Measurements from ENCODE around the gene IL9R. TPM values are rescaled to one million over a fixed set of nuclear protein-coding genes. Genes with fewer than 3 reads are reported as not detected.
A peak's percentile ranks its signal among the peaks of the same experiment; 100 is the strongest.

IL9R gene
- total and polyA plus RNA-seq, 9 of the 15 experiments (the other 6 are each of a cell fraction or from before 2014, with no cell fraction given), result 0.58 to 2.7 (median 1.6) TPM

DNA sequence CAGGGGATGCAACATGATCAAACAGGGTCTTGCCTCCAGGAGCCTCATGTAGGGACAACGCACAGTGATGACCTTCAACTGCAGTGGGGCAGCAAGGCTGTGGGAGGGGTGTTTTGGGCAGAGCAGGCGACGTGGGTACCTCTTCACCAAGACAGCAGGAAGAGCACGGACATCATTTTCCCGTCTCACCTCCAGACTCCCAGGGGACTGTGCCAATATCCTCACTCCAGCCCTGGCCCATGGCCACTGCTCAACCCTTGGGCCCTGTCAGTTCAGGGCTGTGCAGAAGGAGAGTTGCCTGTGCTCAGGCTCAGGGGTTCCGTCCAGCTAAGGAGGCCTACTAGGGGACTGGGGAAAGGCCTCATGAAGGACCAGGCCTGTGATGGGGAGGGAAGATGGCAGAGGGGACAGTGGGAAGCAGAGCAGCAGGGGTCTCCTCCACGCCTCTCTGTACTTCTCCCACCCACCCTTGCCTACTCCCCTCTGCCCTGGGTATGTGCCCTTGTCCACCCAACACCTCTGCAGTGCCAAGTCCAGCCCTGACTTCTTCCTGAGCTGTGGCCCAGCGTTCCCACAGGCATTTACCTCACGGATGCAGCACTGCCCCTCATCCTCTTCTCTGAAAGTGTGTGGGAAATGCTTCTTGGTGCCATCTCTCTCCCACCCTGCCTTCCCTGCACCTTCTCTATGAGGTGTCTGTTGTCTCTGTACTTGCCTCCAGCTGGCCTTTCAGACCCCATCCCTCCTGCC lies 1.4 kb downstream of the IL9R start:
- Histone ChIP-seq H3K4me2 (ENCODE audit: insufficient read depth, low read length) (peak overlapping the region; percentile 18; the same call in 1 of the 2 replicates), H3K4me3 (no peak overlapping the region), H2AFZ (ENCODE audit: low read depth, low read length) (no peak overlapping the region), H3K27ac (ENCODE audit: extremely low read depth, low read depth, low read length) (no peak overlapping the region; the same call in 2 of the 3 replicates), H3K9ac (ENCODE audit: insufficient read depth in 1 of 2, low read depth in 2 of 2, low read length in 2 of 2) (no peak overlapping the region), H4K20me1 (replicated peaks; ENCODE audit: control insufficient read depth, insufficient read depth, low read length) (no peaks in the 10 kb centered on the region), H3K9me3 (replicated peaks; ENCODE audit: control insufficient read depth, insufficient read depth, low read depth, low read length) (no peaks in the 10 kb centered on the region), H3K27me3 (ENCODE audit: control insufficient read depth in 2 of 2, insufficient read depth in 2 of 2, low read length in 2 of 2) (no peaks in the 10 kb centered on the region), H3K9me1 (ENCODE audit: control insufficient read depth, insufficient read depth, low read length) (no peaks in the 10 kb centered on the region), H3K36me3 (ENCODE audit: control insufficient read depth, insufficient read depth, low read length) (no peaks in the 10 kb centered on the region), H3K4me1 (replicated peaks in 1 of 2; ENCODE audit: control insufficient read depth in 2 of 2, insufficient read depth in 2 of 2, low read length in 2 of 2) (peaks cover 35 to 45% of the 10 kb centered on the region in 2 experiments), H3K79me2 (ENCODE audit: control insufficient read depth, insufficient read depth, low read length) (no peaks in the 10 kb centered on the region; the same call in 2 of the 3 replicates)
- WGBS (ENCODE audit: insufficient coverage, low coverage, missing lambda C conversion rate), result 84% methylated on average over 6 of the region's 9 CpGs
- POLR2A ChIA-PET, result no interaction called here
- in situ Hi-C loops (cut with MboI), result no loop called here
- intact Hi-C loops (cut with micrococcal nuclease), result no loop called here
- CTCF ChIA-PET (ENCODE audit: low intra/inter-chr PET ratio), result no interaction called here
- ATAC-seq, result no peak
- FAIRE-seq, result no peak
- BruUV-seq (replicated peaks), result no TSS peak
- no peak for DNase-seq (ENCODE audit: extremely low read depth in 1 of 4, low spot score in 3 of 4)
- TF ChIP-seq PKNOX1 (IDR thresholded peaks at IDR 0.05), result no peak
- no peak for TF ChIP-seq ZNF551 (CRISPR knock-in tag; IDR thresholded peaks at IDR 0.05)
- TF ChIP-seq, protein P1, sequence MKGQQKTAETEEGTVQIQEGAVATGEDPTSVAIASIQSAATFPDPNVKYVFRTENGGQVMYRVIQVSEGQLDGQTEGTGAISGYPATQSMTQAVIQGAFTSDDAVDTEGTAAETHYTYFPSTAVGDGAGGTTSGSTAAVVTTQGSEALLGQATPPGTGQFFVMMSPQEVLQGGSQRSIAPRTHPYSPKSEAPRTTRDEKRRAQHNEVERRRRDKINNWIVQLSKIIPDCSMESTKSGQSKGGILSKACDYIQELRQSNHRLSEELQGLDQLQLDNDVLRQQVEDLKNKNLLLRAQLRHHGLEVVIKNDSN (CRISPR knock-in tag; IDR thresholded peaks at IDR 0.05), result no peak
- TF ChIP-seq REST (IDR thresholded peaks at IDR 0.05; ENCODE audit: borderline replicate concordance), result no peak
- TF ChIP-seq REST (CRISPR knock-in tag; IDR thresholded peaks at IDR 0.05; ENCODE audit: low read depth), result no peak
- no peak for TF ChIP-seq CBX3 (IDR thresholded peaks at IDR 0.05; ENCODE audit: borderline replicate concordance in 1 of 2, low read length in 2 of 2)
- TF ChIP-seq COPS2 (conservative IDR thresholded peaks at IDR 0.05), result no peak
- TF ChIP-seq, protein P2, sequence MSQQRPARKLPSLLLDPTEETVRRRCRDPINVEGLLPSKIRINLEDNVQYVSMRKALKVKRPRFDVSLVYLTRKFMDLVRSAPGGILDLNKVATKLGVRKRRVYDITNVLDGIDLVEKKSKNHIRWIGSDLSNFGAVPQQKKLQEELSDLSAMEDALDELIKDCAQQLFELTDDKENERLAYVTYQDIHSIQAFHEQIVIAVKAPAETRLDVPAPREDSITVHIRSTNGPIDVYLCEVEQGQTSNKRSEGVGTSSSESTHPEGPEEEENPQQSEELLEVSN (IDR thresholded peaks at IDR 0.05; ENCODE audit: borderline replicate concordance in 1 of 2, extremely low read depth in 1 of 2, insufficient read depth in 1 of 2, insufficient read length in 1 of 2, low read depth in 1 of 2, low read length in 1 of 2, poor library complexity in 1 of 2, severe bottlenecking in 1 of 2), result no peak
- TF ChIP-seq KLF16 (IDR thresholded peaks at IDR 0.05), result no peak
